ENCODE measurements around the gene PLAC1. TPM values are rescaled to one million over a fixed set of nuclear protein-coding genes. Genes with fewer than 3 reads are reported as not detected.

Gene PLAC1
- total RNA-seq, 1 experiment from 2014 or later = 0.34 TPM

DNA sequence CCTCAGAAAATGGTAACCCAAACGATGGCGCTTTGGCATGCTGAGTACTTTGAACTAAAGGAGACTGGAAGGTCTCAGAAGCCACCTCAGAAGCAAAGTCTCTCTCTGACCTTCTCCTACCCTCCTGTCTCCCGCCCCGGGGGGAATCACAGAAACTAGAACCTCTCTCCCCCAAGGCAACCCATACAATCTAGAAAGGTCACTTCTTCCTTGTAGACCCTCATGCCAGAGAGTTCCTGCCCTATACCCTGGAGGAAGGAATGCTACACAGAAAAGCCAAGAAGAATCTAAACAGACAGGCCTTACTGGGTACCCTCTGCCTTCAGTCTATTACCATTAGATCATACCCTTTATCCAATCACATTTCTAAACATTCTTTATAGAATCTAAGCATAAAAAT lies 8.5 kb downstream of the PLAC1 start:
- ATAC-seq (no peak), DNase-seq (ENCODE audit: low read depth, low spot score) (no peak)
- no peak overlapping the region for H3K4me3 ChIP-seq (replicated peaks in 1 of 2; ENCODE audit: low read depth in 1 of 2, low read length in 2 of 2)
- H3K79me2 ChIP-seq (ENCODE audit: insufficient read depth, low read length) = no peaks in the 10 kb centered on the region
- H3K9me2 ChIP-seq (ENCODE audit: insufficient read depth) = no peaks in the 10 kb centered on the region
- ChIA-PET POLR2A (no interaction called here), CTCF (no interaction called here), RAD21 (ENCODE audit: low non-redundant PET in 1 of 2, low total read pairs in 2 of 2, uncharacterized antibody in 2 of 2, unreplicated experiment in 2 of 2) (no interaction called here)
- intact Hi-C loops (cut with micrococcal nuclease) = no loop called here
- no peaks in the 10 kb centered on the region for H3K27me3 ChIP-seq (ENCODE audit: insufficient read depth, low read length)
- no TSS peak for BruUV-seq (replicated peaks)
- H3K36me3 ChIP-seq (ENCODE audit: control insufficient read depth in 1 of 2, insufficient read depth in 2 of 2, low read length in 2 of 2) = no peaks in the 10 kb centered on the region
- H3K4me1 ChIP-seq (ENCODE audit: control insufficient read depth in 1 of 2, insufficient read depth in 2 of 2, low read length in 2 of 2) = no peaks in the 10 kb centered on the region
- H3K9me3 ChIP-seq (ENCODE audit: control insufficient read depth in 1 of 2, insufficient read depth in 1 of 2, low read depth in 1 of 2, low read length in 2 of 2) = no peaks in the 10 kb centered on the region
- H3K27ac ChIP-seq (ENCODE audit: low read depth, low read length) = no peak overlapping the region
- no peak for TF ChIP-seq JUND (IDR thresholded peaks at IDR 0.05)
- no peak for TF ChIP-seq TCF7L2 (IDR thresholded peaks at IDR 0.05; ENCODE audit: borderline replicate concordance, extremely low read depth, insufficient read depth, insufficient read length)
- TF ChIP-seq FOSL1 (IDR thresholded peaks at IDR 0.05; ENCODE audit: low read depth) = no peak
- TF ChIP-seq SRF (IDR thresholded peaks at IDR 0.05; ENCODE audit: low read depth) = no peak
- TF ChIP-seq CEBPB (IDR thresholded peaks at IDR 0.05; ENCODE audit: low read depth) = no peak
- TF ChIP-seq, protein P1, sequence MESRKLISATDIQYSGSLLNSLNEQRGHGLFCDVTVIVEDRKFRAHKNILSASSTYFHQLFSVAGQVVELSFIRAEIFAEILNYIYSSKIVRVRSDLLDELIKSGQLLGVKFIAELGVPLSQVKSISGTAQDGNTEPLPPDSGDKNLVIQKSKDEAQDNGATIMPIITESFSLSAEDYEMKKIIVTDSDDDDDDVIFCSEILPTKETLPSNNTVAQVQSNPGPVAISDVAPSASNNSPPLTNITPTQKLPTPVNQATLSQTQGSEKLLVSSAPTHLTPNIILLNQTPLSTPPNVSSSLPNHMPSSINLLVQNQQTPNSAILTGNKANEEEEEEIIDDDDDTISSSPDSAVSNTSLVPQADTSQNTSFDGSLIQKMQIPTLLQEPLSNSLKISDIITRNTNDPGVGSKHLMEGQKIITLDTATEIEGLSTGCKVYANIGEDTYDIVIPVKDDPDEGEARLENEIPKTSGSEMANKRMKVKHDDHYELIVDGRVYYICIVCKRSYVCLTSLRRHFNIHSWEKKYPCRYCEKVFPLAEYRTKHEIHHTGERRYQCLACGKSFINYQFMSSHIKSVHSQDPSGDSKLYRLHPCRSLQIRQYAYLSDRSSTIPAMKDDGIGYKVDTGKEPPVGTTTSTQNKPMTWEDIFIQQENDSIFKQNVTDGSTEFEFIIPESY (IDR thresholded peaks at IDR 0.05; ENCODE audit: extremely low read depth, insufficient replicate concordance, low read length) = no peak
- no peak for TF ChIP-seq CBX3 (IDR thresholded peaks at IDR 0.05; ENCODE audit: low read depth)
- TF ChIP-seq POLR2A (IDR thresholded peaks at IDR 0.05; ENCODE audit: borderline replicate concordance, extremely low read depth, insufficient read depth, insufficient read length) = no peak
- TF ChIP-seq EZH2phosphoT487 (IDR thresholded peaks at IDR 0.05; ENCODE audit: borderline replicate concordance) = no peak
- H2AFZ ChIP-seq (ENCODE audit: low read depth, low read length, poor library complexity, severe bottlenecking) = no peak overlapping the region
- H3K4me2 ChIP-seq (ENCODE audit: low read length) = no peak overlapping the region
- H4K20me1 ChIP-seq (ENCODE audit: insufficient read depth) = no peaks in the 10 kb centered on the region
- no peak overlapping the region for H3K9ac ChIP-seq (ENCODE audit: low read length)

DNA sequence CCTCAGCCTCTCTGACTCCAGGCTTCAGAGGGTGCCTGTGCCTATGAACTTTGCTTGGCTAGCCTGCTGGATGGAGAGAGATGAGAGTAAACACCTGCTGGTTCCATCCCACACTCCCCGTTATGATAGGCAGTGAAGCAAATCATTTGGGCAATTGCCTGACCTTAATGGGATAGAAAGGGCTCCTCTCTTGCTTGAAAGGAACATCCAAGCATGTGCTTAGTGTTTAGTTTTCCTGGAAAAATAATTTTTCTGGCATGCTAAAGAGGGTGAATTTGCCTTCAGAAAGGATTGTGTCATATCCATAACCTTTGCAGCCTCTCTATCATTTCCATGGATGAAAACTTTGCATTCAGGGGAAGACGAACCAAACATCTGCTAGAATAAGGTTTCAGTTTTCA lies 10.8 kb downstream of the PLAC1 start:
- RAD21 ChIA-PET (ENCODE audit: low non-redundant PET in 1 of 2, low total read pairs in 2 of 2, uncharacterized antibody in 2 of 2, unreplicated experiment in 2 of 2) = no interaction called here
- Histone ChIP-seq H3K27ac (ENCODE audit: low read depth, low read length) (no peak overlapping the region), H4K20me1 (ENCODE audit: insufficient read depth) (no peaks in the 10 kb centered on the region), H3K9me3 (ENCODE audit: control insufficient read depth in 1 of 2, insufficient read depth in 1 of 2, low read depth in 1 of 2, low read length in 2 of 2) (no peaks in the 10 kb centered on the region), H3K27me3 (ENCODE audit: insufficient read depth, low read length) (no peaks in the 10 kb centered on the region), H3K9me2 (ENCODE audit: insufficient read depth) (no peaks in the 10 kb centered on the region), H3K79me2 (ENCODE audit: insufficient read depth, low read length) (no peaks in the 10 kb centered on the region), H3K9ac (ENCODE audit: low read length) (no peak overlapping the region), H3K4me1 (ENCODE audit: control insufficient read depth in 1 of 2, insufficient read depth in 2 of 2, low read length in 2 of 2) (no peaks in the 10 kb centered on the region), H3K4me3 (replicated peaks in 1 of 2; ENCODE audit: low read depth in 1 of 2, low read length in 2 of 2) (no peak overlapping the region), H3K36me3 (ENCODE audit: control insufficient read depth in 1 of 2, insufficient read depth in 2 of 2, low read length in 2 of 2) (no peaks in the 10 kb centered on the region), H2AFZ (ENCODE audit: low read depth, low read length, poor library complexity, severe bottlenecking) (no peak overlapping the region), H3K4me2 (ENCODE audit: low read length) (no peak overlapping the region)
- intact Hi-C loops (cut with micrococcal nuclease) = no loop called here
- CTCF ChIA-PET = no interaction called here
- POLR2A ChIA-PET = no interaction called here
- ATAC-seq (no peak), DNase-seq (ENCODE audit: low read depth, low spot score) (no peak)
- BruUV-seq (replicated peaks) = no TSS peak
- TF ChIP-seq YY1 (IDR thresholded peaks at IDR 0.05; ENCODE audit: extremely low read depth, insufficient replicate concordance, low read depth, low read length) (no peak), SIN3A (IDR thresholded peaks at IDR 0.05; ENCODE audit: low read depth) (no peak), CBX3 (IDR thresholded peaks at IDR 0.05; ENCODE audit: low read depth) (no peak), POLR2AphosphoS5 (IDR thresholded peaks at IDR 0.05; ENCODE audit: low read depth, low read length) (no peak), SRF (IDR thresholded peaks at IDR 0.05; ENCODE audit: low read depth) (no peak), ZFX (IDR thresholded peaks at IDR 0.05) (no peak), CEBPB (IDR thresholded peaks at IDR 0.05; ENCODE audit: low read depth) (no peak), EZH2 (IDR thresholded peaks at IDR 0.05) (no peak), JUND (IDR thresholded peaks at IDR 0.05) (no peak), SP1 (IDR thresholded peaks at IDR 0.05; ENCODE audit: low read depth) (no peak)
- TF ChIP-seq, protein P1 (IDR thresholded peaks at IDR 0.05; ENCODE audit: extremely low read depth, insufficient replicate concordance, low read length) = no peak
- TF ChIP-seq, protein P2, sequence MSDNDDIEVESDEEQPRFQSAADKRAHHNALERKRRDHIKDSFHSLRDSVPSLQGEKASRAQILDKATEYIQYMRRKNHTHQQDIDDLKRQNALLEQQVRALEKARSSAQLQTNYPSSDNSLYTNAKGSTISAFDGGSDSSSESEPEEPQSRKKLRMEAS (IDR thresholded peaks at IDR 0.05) = no peak
